Smooth muscle cell (in vitro differentiated cells): ENCODE measurements around the gene AMIGO3. TPM values are rescaled to one million over a fixed set of nuclear protein-coding genes. Genes with fewer than 3 reads are reported as not detected.

ENCODE experiments used
- DNase-seq: peaks from one replicate; lab custom pipeline; 2025; ENCODE audit not compliant: unreplicated experiment; lab: John Stamatoyannopoulos, UW
- H2AFZ ChIP-seq: fragments of 200-600 bp; sonication (generic); 2 replicates; pipeline ENCODE4 v1.6.0; 2016; ENCODE audit warnings: antibody characterized with exemption, low read depth, mild to moderate bottlenecking
- H3F3A ChIP-seq: fragments of 200-600 bp; sonication (generic); 2 replicates; pipeline ENCODE4 v1.6.0; 2017; ENCODE audit warnings: antibody characterized with exemption, low read depth
- H3K27ac ChIP-seq: fragments of 200-600 bp; sonication (generic); 2 replicates; pipeline ENCODE4 v1.5.1; 2016; ENCODE audit warnings: low read depth, mild to moderate bottlenecking
- H3K27me3 ChIP-seq: fragments of 200-600 bp; sonication (generic); 2 replicates; pipeline ENCODE4 v1.6.1; 2016; ENCODE audit warnings: low read depth, mild to moderate bottlenecking
- H3K36me3 ChIP-seq: fragments of 200-600 bp; sonication (generic); 2 replicates; pipeline ENCODE4 v1.5.1; 2016; ENCODE audit warnings: low read depth
- H3K4me1 ChIP-seq: fragments of 200-600 bp; sonication (generic); 2 replicates; pipeline ENCODE4 v1.5.1; 2016; ENCODE audit warnings: low read depth
- H3K4me2 ChIP-seq: fragments of 200-600 bp; sonication (generic); 2 replicates; pipeline ENCODE4 v1.6.0; 2016; ENCODE audit warnings: mild to moderate bottlenecking
- H3K4me3 ChIP-seq: fragments of 200-600 bp; sonication (generic); 2 replicates; pipeline ENCODE4 v1.5.1; 2016; ENCODE audit warnings: mild to moderate bottlenecking
- H3K79me2 ChIP-seq: fragments of 200-600 bp; sonication (generic); 2 replicates; pipeline ENCODE4 v1.6.0; 2016; ENCODE audit warnings: low read depth, mild to moderate bottlenecking
- H3K9ac ChIP-seq: fragments of 200-600 bp; sonication (generic); 2 replicates; pipeline ENCODE4 v1.6.0; 2016; ENCODE audit warnings: low read depth
- H3K9me3 ChIP-seq: fragments of 200-600 bp; sonication (generic); replicated peaks from 2 replicates; pipeline ENCODE4 v1.5.1; 2016; ENCODE audit warnings: low read depth
- H4K20me1 ChIP-seq: fragments of 200-600 bp; sonication (generic); 2 replicates; pipeline ENCODE4 v1.6.0; 2016; ENCODE audit warnings: low read depth
- WGBS: methylation state at CpG from one replicate; pipeline ENCODE4 v1.1.7; 2016; ENCODE audit warnings: low lambda C conversion rate; 5-methylcytosine and 5-hydroxymethylcytosine counted together
- polyA plus RNA-seq: library from polyadenylated mRNA; unstranded; fragments of >200 nt; fragmentation: Nextera tagmentation; extraction: Ambion mirVana; gene quantifications from 2 replicates; pipeline ENCODE4 v1.2.1, GENCODE V29; 2016
- total RNA-seq: library from RNA; depleted of rRNA; stranded (reverse); fragments of >200 nt; gene quantifications from 2 replicates; pipeline ENCODE4 v1.2.3, GENCODE V29; 2014
- TF ChIP-seq, protein P1 (sequence below): fragments of 200-600 bp; sonication (generic); IDR thresholded peaks from 2 replicates; pipeline ENCODE4 v1.5.1; 2017; ENCODE audit warnings: borderline replicate concordance, mild to moderate bottlenecking, antibody characterized with exemption; ENCODE audit not compliant: insufficient read depth, poor library complexity, severe bottlenecking

The AMIGO3 gene
- total and polyA plus RNA-seq, 2 experiments from 2014 or later = 2.4 to 2.9 TPM

DNA sequence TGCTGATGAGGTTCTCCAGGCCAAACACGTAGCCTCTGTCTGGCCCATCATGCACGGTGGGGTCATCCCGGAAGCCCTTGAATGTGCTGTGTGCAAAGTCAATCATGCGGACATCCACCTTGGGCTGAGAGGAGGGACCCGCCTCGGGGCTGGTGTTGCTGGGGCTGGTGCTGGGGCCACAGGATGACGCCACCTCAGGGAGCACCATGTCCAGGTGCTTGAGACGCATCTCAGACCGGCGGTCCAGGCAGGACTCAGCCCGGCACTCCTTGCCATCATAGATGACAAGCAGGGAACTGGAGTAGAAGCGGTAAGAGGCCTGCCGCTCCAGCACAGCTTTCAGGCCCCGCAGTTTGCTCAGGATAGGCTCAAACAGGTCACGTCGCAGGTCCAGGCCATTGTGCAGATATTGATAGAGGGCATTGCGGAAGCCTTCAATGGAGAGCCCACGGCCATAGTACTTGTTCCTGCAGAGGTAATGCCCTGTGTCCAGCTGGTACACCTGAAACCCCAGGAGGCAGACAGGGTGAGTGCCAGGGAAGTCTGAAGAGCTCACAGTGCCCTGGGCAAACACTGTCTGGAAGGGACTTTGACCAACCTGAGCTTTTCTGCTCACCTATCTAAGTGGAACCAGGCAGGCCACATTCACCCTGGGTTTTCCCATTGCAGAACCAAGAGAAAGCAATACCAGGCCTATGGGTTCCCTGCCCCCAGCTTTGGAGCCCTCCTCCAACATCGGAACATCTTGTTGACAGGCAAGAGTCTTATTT is 7.9 kb upstream of the AMIGO3 start:
- H3K4me1 ChIP-seq = peaks cover 6% of the 10 kb centered on the region
- peaks cover 8% of the 10 kb centered on the region for H3F3A ChIP-seq
- 98% methylated on average over 19 of the region's 19 CpGs for WGBS
- H3K9me3 ChIP-seq = no peaks in the 10 kb centered on the region
- H3K4me3 ChIP-seq = no peak overlapping the region
- H3K27me3 ChIP-seq = no peaks in the 10 kb centered on the region
- H3K9ac ChIP-seq = no peak overlapping the region
- H3K4me2 ChIP-seq = no peak overlapping the region
- TF ChIP-seq, protein P1, sequence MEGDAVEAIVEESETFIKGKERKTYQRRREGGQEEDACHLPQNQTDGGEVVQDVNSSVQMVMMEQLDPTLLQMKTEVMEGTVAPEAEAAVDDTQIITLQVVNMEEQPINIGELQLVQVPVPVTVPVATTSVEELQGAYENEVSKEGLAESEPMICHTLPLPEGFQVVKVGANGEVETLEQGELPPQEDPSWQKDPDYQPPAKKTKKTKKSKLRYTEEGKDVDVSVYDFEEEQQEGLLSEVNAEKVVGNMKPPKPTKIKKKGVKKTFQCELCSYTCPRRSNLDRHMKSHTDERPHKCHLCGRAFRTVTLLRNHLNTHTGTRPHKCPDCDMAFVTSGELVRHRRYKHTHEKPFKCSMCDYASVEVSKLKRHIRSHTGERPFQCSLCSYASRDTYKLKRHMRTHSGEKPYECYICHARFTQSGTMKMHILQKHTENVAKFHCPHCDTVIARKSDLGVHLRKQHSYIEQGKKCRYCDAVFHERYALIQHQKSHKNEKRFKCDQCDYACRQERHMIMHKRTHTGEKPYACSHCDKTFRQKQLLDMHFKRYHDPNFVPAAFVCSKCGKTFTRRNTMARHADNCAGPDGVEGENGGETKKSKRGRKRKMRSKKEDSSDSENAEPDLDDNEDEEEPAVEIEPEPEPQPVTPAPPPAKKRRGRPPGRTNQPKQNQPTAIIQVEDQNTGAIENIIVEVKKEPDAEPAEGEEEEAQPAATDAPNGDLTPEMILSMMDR = no peak
- H2AFZ ChIP-seq = no peak overlapping the region
- no peaks in the 10 kb centered on the region for H3K36me3 ChIP-seq
- H3K79me2 ChIP-seq = peaks cover 12% of the 10 kb centered on the region
- H4K20me1 ChIP-seq = no peaks in the 10 kb centered on the region
- H3K27ac ChIP-seq = no peak overlapping the region
- no peak for DNase-seq

DNA sequence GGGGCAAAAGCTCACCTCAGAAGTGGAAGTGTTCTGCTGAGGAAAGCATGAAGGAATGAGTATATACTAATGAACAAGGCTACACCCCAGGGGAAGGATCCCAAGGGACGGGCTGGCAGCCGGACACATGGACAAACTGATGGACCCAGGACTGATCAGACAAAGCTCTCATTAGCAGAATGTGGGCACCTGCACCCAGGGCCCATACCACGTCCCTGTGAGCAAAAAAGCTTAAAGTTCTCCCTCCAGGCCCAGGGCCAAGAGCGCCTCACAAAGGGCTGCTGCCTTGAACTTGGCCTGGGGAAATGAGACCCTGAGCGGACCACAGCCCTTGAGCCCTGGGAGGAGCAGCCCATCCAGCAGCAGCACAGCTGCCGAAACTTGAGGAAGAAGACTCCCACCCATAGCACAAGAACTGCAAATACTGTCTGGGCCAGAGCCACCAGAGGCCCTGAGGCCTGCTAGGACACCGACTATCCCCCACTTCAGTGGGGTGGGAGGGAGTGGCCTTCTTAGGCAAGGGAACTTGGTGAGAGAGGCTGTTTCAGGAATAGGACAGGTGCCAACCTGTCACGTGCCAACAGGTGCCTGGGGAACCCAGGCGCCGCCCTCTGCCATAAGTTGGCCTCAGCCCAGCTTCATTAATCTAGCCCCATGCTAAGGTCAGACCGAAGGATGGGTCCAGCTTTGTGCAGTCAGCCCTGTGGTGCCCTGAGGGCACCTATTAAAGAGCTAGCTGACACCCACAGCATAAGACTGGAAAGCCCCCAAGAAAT is 6.6 kb upstream of the AMIGO3 start:
- no peak overlapping the region for H3K9ac ChIP-seq
- H3K36me3 ChIP-seq = no peaks in the 10 kb centered on the region
- H3K27ac ChIP-seq = peak overlapping the region; percentile 94
- no peaks in the 10 kb centered on the region for H3K9me3 ChIP-seq
- no peak for DNase-seq
- peaks cover 6% of the 10 kb centered on the region for H3K4me1 ChIP-seq
- no peak overlapping the region for H3K4me2 ChIP-seq
- TF ChIP-seq, protein P1 = no peak
- H2AFZ ChIP-seq = no peak overlapping the region
- WGBS = 98% methylated on average over 11 of the region's 11 CpGs
- peaks cover 4% of the 10 kb centered on the region for H4K20me1 ChIP-seq
- H3F3A ChIP-seq = peaks cover 12% of the 10 kb centered on the region
- H3K4me3 ChIP-seq = no peak overlapping the region
- peaks cover 13% of the 10 kb centered on the region for H3K79me2 ChIP-seq
- no peaks in the 10 kb centered on the region for H3K27me3 ChIP-seq

DNA sequence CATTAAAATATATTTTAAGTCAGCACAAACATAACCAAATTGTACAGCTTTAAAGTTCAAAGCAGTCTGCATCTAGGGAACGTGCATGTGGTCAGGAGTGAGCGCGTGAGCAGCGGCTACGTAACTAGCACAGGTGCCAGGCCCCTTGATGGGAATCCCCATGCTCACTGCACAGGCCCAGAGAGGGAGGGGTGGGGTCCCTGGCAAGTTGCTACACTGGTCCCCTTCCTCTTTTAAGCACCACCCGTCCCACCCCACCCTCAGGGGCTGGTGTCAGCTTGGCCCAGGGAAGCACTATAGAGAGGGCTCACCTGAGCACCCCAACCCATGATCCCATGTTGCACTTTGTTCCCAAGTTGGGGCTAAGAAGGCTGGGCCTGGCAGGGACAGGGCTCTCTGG is 5.1 kb upstream of the AMIGO3 start:
- Histone ChIP-seq H3K4me3 (peak overlapping the region; percentile 73), H4K20me1 (peaks cover 5% of the 10 kb centered on the region), H2AFZ (no peak overlapping the region), H3F3A (peaks cover 12% of the 10 kb centered on the region), H3K9ac (peak overlapping the region; percentile 98), H3K4me2 (peak overlapping the region; percentile 87), H3K27me3 (no peaks in the 10 kb centered on the region), H3K79me2 (peaks cover 13% of the 10 kb centered on the region), H3K4me1 (peaks cover 6% of the 10 kb centered on the region), H3K9me3 (no peaks in the 10 kb centered on the region), H3K36me3 (no peaks in the 10 kb centered on the region), H3K27ac (peak overlapping the region; percentile 94)
- TF ChIP-seq, protein P1 = no peak
- no peak for DNase-seq
- 61% methylated on average over 6 of the region's 6 CpGs for WGBS
